CD4-positive, alpha-beta T cell treated with Interleukin-4 for 4 hours (primary cell): ENCODE results near the gene RPUSD3.
"Not testable (repeated sequence)": the region's sequence is repeated elsewhere in the genome, so short reads cannot be mapped to it uniquely, and the experiment has no call there.

Experiments used
- DNase-seq: peaks from one replicate; pipeline ENCODE4 v3.0.0-alpha.2; 2020

RPUSD3 gene, protein sequence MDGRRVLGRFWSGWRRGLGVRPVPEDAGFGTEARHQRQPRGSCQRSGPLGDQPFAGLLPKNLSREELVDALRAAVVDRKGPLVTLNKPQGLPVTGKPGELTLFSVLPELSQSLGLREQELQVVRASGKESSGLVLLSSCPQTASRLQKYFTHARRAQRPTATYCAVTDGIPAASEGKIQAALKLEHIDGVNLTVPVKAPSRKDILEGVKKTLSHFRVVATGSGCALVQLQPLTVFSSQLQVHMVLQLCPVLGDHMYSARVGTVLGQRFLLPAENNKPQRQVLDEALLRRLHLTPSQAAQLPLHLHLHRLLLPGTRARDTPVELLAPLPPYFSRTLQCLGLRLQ

DNA sequence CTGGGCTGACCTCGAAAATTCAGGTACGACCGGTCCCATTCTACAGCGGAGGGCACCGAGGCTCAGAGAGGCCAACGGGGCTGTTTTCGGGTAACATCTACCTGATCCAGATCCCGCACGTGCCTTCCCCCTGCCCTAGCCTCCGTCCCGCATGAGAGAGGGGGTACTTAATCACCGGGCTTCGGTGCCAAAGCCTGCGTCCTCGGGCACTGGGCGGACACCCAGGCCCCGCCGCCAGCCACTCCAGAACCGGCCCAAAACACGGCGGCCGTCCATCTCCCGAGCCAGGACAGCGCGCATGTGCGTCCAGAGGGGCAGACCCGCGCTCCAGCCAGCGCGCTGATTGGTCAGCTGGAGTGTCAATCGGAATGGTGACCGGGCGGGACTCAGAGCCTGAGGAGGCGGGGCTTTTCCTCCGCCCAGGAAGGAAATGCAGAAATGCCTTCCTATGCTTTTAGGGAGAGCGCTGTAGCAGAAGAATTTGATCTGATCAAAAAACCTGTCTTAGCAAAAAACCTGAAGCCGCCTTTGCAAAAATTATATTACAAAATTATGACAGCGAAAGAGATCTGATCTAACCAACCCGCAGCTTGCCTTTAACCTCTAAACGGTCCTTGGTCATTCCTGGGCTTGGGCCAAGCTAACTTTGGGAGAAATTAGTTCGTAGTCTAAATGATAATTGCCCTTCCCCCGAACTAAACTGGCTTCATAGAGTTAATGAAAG lies at the start of gene RPUSD3:
Gene RPUSD3, minus strand, starts transcription at position 294 of the 724 bp plus-strand sequence. Its CDS starts 18 bp downstream, at position 276.
- DNase-seq: peak; percentile 94

DNA sequence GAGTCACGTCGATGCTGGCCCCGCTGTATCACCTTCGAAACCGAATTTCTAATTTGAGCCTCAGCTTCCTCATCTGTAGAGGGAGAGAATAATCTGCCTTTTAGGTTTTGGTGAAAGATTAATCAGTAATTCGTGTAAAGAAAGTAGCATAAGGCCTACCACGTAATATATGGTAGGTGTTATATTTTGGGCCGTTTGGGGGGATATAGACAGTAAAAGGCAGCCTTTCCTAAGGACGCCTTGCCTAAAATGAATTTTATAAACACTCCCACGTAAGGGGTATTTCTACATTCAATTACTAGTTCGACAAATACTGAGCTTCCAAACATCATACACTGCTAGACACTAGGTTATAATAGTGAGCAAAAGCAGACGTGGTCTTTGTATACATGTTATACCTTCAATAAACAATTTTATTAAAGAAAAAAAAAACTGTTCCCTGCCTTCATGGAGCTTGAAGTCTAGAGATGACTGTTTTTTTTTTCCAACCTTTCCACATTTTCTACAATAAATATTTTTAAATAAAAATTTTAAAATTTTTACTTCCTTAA lies 47.3 kb upstream of the RPUSD3 start:
- no peak for DNase-seq

DNA sequence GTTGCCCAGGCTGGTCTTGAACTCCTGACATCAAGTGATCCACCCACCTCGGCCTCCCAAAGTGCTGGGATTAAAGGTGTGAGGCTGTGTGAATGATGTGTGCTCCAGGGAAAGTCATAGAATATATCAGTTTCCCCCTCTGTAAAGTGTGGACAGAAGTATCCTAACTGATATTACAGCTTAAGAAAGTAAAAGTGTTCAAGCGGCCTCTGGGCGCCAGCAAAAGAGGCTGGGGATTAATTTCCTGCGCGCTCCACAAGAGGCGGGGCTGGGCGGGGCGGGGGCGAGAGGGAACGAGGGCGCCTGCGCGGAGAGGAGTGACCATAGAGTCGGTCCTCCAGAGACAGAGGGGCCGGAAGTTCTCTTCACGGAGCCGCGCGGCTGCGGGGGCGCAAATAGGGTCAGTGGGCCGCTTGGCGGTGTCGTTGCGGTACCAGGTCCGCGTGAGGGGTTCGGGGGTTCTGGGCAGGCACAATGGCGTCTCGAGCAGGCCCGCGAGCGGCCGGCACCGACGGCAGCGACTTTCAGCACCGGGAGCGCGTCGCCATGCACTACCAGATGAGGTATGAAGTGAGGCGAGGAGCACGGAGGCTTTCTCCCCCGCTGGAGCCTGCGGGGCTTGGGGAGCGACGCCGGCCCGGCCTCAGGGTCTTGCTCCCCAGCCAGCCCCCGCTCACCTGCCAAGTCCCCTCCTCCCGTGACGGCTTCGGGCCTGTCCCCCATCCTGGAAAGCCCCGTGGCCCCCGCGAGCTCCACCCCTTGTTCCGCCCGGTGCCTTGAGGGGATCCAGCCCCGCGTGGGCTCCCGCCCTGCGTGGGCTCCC lies 46.7 kb upstream of the RPUSD3 start, which contains the start of gene JAGN1:
Gene JAGN1, plus strand, starts transcription at position 362 of the 823 bp plus-strand sequence. Its CDS starts 113 bp downstream, at position 475.
- DNase-seq: peak; percentile 91

DNA sequence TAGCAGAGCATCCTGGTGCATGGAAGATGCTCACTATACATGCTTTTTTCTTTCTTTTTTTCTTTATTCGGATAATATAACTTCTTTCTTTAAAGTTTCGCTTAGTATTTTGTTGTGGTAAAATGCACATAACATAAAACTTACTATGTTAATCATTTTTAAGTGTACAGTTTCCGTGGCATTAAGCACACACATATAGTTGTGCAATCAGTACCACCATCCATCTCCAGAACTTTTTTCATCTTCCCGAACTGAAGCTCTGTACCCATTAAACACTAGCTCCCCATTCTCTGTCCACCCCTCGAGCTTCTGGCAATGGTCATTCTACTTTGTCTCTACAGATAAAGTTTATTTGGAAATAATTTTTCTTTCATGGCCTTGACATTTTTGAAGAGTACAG lies 45.6 kb upstream of the RPUSD3 start:
- no peak for DNase-seq

DNA sequence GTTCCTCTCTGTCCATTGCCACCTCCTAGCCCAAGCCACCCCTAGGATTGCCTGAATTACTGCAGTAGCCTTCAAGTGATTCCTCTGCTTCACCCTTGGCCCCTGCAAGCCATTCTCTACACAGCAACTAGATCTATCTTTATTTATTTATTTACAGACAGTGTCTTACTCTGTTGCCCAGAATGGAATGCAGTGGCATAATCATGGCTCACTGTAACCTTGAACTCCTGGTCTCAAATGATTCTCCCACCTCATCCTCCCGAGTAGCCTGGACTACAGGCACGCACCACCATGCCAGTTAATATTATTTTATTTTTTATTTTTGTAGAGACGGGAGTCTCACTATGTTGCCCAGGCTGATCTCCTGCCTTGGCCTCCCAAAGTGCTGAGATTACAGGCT lies 44.7 kb upstream of the RPUSD3 start:
- no peak for DNase-seq

DNA sequence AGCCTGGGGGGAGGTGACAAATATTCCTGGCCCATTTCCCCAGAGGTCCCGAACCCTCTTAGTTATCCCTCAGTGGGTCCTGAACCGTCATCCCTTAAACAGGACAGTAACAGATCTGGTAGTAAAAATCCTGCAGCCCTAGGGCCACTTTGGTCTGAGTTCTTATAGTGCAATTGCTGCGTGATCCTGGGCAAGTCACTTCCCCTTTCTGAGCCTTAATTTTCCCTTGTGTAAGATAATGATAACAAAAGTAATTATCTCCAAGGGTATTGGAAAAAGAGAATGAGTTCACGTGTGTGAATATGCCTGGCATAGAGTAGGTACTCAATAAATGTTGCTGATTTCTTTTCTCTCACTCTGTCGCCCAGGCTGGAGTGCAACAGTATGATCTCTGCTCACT lies 43.7 kb upstream of the RPUSD3 start:
- no peak for DNase-seq

DNA sequence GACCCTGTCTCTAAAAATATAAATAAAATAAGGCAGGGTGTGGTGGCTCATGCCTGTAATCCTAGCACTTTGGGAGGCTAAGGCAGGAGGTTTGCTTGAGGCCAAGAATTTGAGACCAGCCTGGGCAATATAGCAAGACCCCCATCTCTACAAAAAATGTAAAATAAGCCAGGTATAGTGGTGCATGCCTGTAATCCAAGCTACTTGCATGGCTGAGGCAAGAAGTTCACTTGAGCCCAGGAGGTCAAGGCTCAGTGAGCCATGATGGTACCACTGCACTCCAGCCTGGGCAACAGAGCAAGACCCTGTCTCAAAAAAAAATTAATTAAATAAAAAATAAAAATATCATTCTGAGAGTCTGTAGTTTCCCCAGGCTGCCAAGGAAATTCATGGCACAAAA lies 42.5 kb upstream of the RPUSD3 start:
- DNase-seq: no peak

DNA sequence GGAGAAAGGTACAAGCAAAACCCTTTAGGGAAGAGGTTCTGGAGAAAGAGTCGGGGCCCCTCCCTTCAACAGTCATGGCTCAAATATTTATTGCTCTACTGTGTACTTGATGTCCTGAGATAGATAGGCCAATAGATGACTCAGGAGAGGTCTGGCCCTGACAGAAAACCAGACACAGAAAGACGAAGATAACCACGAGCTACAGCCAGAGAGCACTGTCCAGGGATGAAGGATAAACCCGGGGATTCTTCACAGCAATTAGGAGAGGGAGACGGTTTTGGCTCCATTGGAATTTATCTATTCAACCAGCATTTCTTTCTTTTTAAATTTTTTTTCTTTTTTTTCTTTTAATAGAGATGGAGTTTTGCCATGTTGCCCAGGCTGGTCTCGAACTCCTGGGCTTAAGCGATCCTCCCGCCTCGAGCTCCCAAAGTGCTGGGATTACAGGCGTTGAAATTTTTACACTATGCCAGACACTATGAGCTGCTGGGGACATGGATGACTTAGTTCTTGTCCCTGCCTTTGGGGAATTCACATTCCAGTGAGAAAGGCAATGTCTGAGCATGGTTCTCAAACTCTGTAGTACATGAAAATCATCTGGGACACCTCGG lies 40.9 kb upstream of the RPUSD3 start:
- no peak for DNase-seq

DNA sequence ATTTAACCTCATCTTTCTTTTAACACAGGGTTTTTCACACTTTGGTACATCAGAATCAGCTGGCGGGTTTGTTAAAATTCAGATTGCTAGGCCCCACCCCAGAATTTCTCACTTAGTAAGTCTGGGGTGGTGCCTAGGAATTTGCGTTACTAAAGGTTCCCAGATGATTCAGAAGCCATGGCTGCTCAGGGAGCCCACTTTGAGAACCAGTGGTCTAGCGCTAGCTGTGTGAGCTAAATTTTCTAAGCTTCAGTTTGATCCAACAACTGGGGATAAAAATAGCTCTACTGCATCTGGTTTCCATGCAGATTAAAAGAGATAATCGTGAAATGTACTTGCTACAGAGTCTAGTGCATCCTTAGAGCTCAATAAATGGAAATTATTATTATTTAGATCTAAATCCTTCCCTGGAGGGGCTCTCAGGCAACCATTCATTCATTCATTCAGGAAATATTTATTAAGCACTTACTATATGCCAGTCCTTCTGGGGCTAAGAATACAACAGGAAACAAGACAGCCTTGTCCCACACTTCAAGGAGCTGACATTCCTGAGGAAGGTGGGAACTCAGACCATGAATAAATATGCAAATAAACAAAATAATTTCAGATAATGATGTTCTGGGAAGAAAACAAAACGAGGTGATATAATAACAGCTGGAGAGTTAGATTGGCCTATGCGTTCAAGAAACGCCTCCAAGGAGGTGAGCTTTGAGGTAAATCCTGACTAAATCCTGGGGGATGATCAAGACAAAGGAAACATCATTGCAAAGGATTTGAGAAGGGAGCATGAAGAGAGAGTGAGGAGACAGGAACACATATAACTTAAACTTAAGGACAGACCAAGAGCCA lies 40.1 kb upstream of the RPUSD3 start:
- no peak for DNase-seq

DNA sequence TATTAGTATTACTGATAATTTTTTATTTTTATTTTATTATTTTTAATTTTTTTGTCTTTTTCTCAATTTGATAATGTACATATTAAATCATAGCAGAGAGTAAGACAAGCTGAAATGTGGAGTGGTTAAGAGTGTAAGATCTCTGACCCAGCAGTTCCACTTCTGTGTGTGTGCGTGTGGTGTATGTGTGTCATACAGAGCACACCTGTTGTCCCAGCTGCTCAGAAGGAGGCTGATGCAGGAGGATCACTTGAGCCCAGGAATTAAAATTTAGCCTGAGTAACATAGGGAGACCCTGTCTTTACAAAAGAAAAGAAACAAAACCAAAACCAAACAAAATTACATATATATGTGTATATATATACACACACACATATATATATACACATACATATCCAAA lies 37.6 kb upstream of the RPUSD3 start:
- no peak for DNase-seq

DNA sequence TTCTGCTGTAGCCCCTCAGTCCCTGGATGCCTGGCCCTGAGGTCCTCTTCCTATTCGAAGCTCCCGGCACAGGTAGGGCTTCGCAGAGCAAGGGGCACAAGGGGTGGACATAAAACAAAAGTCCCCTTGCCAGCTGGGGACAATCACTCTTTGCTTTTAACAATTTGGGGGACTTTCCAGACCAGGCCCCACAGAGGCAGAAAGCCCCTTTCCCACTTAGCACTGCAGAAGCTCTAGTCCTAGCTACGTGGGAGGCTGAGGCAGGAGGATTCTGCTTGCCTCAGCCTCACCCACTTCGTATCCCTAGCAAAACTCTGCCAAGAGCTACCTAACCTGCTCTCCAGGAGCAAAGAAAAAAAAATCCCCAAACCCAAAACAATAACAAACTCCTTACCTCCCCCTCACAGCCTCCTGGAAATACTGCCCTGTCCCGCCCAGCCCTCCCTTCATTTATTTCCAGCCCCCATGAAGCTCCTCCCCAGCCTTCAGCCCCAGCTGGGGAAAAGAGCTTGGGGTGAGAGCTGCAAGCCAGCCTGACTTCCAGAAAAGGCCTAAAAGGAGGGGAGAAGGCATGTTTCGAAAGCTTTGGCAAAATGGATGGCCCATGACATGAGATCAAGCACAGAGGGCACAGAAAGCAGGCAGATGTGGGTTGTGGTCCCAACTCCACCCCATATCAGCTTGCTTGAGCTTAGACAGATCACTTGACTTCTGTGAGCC lies 36.2 kb upstream of the RPUSD3 start, which contains the start of gene CIDEC:
Gene CIDEC, minus strand, starts transcription at position 424 of the 720 bp plus-strand sequence. CDS start 1,767 bp downstream, outside the sequence.
- DNase-seq: no peak

DNA sequence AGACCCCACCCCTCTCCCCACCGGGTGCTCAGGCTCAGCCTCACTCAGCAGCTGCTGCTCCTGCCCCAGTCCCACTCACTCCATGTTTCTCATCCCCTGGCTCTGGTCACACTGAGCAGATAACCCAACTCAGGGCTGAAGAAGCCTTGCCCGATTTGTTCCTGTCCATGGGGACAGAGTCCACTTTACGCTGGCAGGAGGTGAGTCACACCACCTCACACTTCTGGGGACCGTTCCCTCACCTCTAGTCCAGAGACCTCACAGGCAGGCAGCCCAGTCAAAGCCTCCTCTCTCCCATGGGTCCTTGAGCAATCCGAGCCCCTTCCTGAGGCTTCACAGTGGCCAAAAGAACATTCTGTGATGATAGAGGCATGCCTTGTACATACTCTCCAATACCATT lies 34.9 kb upstream of the RPUSD3 start:
- no peak for DNase-seq

DNA sequence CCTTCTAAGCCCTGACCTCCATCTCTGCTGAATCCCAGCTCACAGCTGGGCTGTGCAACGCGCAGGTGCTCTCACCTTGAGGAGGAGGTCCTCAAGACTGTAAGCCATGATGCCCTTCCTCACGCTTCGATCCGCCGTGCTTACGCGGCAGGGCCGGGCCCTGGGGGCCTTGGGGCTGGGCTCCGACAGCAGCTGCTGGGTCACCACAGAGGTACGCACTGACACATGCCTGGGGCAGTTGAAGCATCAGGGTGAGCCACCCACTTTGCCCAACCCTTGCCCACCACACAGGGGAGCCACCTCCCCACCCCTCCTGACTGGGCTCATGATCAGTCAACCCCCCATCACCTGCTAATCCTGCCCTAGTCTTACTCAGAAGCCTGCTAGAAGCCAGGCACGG lies 33.2 kb upstream of the RPUSD3 start:
- no peak for DNase-seq

DNA sequence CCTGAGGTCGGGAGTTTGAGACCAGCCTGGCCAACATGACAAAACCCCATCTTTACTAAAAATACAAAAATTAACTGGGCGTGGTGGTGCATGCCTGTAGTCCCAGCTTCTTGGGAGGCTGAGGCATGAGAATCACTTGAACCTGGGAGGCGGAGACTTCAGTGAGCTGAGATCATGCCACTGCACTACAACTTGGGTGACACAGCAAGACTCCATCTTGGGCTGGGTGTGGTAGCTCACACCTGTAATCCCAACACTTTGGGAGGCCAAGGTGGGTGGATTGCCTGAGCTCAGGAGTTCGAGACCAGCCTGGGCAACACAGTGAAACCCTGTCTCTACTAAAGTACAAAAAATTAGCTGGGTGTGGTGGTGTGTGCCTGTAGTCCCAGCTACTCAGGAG lies 32.4 kb upstream of the RPUSD3 start:
- not testable (repeated sequence) for DNase-seq

DNA sequence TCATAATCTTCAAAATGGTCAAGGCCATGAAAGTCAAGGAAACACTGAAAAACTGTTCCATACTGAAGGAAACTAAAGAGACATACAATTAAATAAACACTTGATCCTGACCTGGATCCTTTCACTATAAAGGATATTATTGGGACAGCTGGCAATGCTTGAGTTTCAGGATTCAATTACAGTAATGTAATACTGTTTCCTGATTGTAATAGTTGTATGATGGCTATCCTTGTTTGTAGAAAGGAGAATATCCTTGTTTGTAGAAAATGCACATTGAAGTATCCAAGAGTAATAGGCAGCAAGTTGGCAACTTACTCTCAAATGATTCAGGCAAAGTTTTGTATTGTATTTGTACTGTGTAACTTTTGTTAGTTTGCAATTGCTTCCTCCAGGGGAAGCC lies 31.6 kb upstream of the RPUSD3 start:
- DNase-seq: no peak

DNA sequence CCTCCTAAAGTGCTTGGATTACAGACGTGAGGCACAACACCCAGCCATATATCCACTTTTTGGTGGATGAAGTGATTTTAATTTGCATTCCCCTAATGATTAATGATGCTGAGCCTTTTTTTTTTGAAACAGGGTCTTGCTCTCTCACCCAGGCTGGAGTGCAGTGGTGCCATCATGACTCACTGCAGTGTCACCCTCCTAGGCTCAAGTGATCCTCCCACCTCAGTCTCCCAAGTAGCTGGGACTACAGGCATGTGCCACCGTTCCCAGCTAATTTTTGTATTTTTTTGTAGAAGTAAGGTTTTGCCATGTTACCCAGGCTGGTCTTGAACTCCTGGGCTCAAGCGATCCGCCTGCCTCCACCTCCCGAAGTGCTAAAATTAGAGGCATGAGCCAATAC lies 28.3 kb upstream of the RPUSD3 start:
- not testable (repeated sequence) for DNase-seq

DNA sequence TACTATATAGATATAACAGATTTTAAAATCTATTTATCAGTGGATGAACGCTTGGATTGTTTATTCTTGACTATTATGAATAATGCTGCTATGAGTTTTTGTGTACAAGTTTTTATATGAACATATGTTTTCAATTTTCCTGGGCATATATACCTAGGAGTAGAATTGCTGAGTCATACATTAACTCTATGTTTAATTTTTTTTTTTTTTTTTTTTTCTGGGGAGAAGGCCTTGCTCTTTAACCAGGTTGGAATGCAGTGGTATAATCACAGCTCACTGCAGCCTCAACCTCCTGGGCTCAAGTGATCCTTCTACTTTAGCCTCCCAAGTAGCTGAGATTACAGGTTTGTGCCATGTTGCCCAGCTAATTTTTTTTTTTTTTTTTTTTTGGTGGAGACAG lies 27.2 kb upstream of the RPUSD3 start:
- DNase-seq: no peak

DNA sequence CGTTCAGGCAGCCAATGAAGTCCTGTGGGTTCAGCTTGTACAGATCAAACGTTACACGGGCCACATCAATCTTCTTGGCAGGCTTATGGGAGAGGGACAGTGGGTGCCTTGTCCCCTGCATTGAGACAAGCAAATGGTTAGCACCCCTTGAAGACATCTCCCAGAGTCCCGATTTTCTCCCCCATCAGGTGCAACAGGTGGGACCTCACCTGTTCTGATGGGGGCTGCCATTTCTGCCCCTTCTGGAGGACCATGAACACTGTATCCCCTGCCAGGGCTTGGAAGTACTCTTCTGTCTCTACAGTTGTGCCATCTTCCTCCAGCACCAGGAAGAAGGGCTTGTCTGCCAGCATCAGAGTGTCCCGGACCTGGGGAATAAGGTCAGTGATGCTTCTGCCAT lies 26.1 kb upstream of the RPUSD3 start:
- no peak for DNase-seq

DNA sequence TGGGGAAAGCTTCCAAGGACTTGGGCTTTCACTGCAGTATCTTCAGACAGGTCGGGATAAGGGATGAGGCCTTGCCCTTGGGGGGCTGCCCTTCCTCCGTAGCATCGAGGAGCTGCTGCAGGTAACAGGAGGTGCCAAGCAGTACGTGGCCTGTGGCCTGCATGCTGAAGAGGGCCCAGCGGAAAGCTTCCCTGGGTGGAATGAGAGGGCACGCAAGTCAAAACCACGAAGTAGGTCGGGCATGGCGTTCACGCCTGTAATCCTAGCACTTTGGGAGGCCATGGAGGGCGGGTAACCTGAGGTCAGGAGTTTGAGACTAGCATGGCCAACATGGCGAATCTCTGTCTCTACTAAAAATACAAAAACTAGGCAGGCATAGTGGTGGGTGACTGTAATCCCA lies 23.3 kb upstream of the RPUSD3 start:
- DNase-seq: no peak

DNA sequence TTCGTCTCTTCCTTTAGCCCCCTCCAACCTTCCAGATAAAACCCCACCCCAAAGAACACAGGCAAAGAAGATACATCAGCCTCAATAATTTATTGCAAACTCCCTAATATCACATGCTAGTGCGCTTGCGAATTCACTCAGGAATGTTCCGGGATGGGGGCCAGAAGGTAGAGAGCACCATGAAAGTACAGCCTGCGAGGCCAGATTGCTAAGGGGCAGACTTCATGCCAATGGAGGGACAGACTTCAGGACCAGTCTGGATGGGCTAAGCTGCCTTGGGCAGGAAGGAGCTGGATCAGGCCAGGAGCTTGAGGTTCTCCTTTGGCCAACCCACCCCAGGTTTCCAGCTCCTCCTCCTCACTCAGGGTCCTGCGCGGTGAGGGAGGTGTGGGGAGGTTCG lies 22.8 kb upstream of the RPUSD3 start:
- DNase-seq: no peak

DNA sequence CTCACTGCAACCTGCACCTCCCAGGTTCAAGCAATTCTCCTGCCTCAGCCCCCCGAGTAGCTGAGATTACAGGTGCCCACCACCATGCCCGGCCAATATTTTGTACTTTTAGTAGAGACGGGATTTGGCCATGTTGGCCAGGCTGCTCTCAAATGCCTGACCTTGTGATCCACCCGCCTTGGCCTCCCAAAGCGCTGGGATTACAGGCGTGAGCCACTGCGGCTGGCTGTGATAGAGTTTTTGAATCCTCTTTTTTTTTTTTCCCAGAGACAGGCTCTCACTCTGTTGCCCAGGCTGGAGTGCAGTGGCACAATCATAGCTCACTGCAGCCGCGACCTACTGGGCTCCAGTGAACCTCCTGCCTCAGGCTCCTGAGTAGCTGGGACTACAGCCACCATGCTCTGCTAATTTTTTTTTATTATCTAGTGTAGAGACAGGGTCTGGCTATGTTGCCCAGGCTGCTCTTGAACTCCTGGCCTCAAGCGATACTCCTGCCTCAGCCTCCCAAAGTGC lies 21.4 kb upstream of the RPUSD3 start:
- DNase-seq: not testable (repeated sequence)
